CD4-positive, alpha-beta T cell treated with Interleukin-4 for 1 hour (primary cell): Measurements from ENCODE around the gene SELENOI.

Experiments used
- DNase-seq, 2 donors: peaks; one replicate each; pipeline ENCODE4 v3.0.0-alpha.2; 2020 to 2022

SELENOI gene

GRCh38 chr2:26412091-26412673 lies 66.2 kb downstream of the SELENOI start:
- peak in 1 of 2 donors; percentile 16 for DNase-seq

- no peak for DNase-seq
Observed at GRCh38 chr2:26414311-26414710, 68.4 kb downstream of the SELENOI start.

GRCh38 chr2:26421961-26422360 lies 76.0 kb downstream of the SELENOI start:
- DNase-seq, result no peak

GRCh38 chr2:26422947-26423629 lies 77.1 kb downstream of the SELENOI start:
- no peak for DNase-seq

- no peak for DNase-seq
Observed at GRCh38 chr2:26423750-26424149, 77.8 kb downstream of the SELENOI start.

- DNase-seq, result no peak
Observed at GRCh38 chr2:26424221-26424620, 78.3 kb downstream of the SELENOI start.

GRCh38 chr2:26428846-26429245 lies 82.9 kb downstream of the SELENOI start:
- no peak for DNase-seq

- DNase-seq, result no peak
Observed at GRCh38 chr2:26429779-26430578, 84.0 kb downstream of the SELENOI start.

- no peak for DNase-seq
Observed at GRCh38 chr2:26430826-26431225, 84.9 kb downstream of the SELENOI start.

- DNase-seq, result no peak
Observed at GRCh38 chr2:26432363-26432762, 86.4 kb downstream of the SELENOI start.

GRCh38 chr2:26432859-26433258 lies 86.9 kb downstream of the SELENOI start:
- no peak for DNase-seq

- DNase-seq, result no peak
Observed at GRCh38 chr2:26435106-26435505, 89.2 kb downstream of the SELENOI start.

- no peak for DNase-seq
Observed at GRCh38 chr2:26438526-26438925, 92.6 kb downstream of the SELENOI start.

GRCh38 chr2:26438926-26439325 lies 93.0 kb downstream of the SELENOI start:
- no peak for DNase-seq

- no peak for DNase-seq
Observed at GRCh38 chr2:26442301-26442700, 96.4 kb downstream of the SELENOI start.

- DNase-seq, result no peak
Observed at GRCh38 chr2:26442707-26443106, 96.8 kb downstream of the SELENOI start.

GRCh38 chr2:26444236-26444635 lies 98.3 kb downstream of the SELENOI start:
- DNase-seq, result no peak
